Cardiac muscle cell (in vitro differentiated cells and primary cell): ENCODE data around the gene CASP14. TPM values are rescaled to one million over a fixed set of nuclear protein-coding genes. Genes with fewer than 3 reads are reported as not detected.
A peak's percentile ranks its signal among the peaks of the same experiment; 100 is the strongest.
"Not testable (repeated sequence)": the region's sequence is repeated elsewhere in the genome, so short reads cannot be mapped to it uniquely, and the experiment has no call there.

Experiments
- DNase-seq, 2 donors: peaks; one replicate each; pipeline versions ENCODE4 v3.0.0 to v3.0.0-alpha.2; 2010 to 2017; ENCODE audit warnings: low read depth in 1 of 2, low spot score in 1 of 2
- H3K27ac ChIP-seq: fragments of 200-600 bp; sonication (generic); 2 replicates; pipeline ENCODE4 v1.5.1; 2016
- H3K27me3 ChIP-seq: fragments of 200-600 bp; sonication (generic); 2 replicates; pipeline ENCODE4 v1.6.0; 2016; ENCODE audit warnings: control low read depth
- H3K36me3 ChIP-seq: fragments of 200-600 bp; sonication (generic); 2 replicates; pipeline ENCODE4 v1.5.1; 2016; ENCODE audit warnings: control low read depth
- H3K4me1 ChIP-seq: fragments of 200-600 bp; sonication (generic); 2 replicates; pipeline ENCODE4 v1.8.1; 2017; ENCODE audit warnings: low read depth, mild to moderate bottlenecking, mixed run types
- H3K4me3 ChIP-seq: fragments of 200-600 bp; sonication (generic); 2 replicates; pipeline ENCODE4 v1.5.1; 2016; ENCODE audit warnings: mild to moderate bottlenecking
- H3K9me3 ChIP-seq: fragments of 200-600 bp; sonication (generic); 2 replicates; pipeline ENCODE4 v1.5.1; 2017; ENCODE audit warnings: low read depth, mild to moderate bottlenecking, control low read depth
- polyA plus RNA-seq: library from polyadenylated mRNA; unstranded; fragments of >200 nt; fragmentation: Nextera tagmentation; extraction: Ambion mirVana; gene quantifications from 2 replicates; pipeline ENCODE4 v1.2.1, GENCODE V29; 2016
- total RNA-seq: library from RNA; depleted of rRNA; stranded (reverse); fragments of >200 nt; gene quantifications from 2 replicates; pipeline ENCODE4 v1.2.3, GENCODE V29; 2016
- TF ChIP-seq, protein P1 (sequence below): IDR thresholded peaks from 2 replicates; pipeline ENCODE4 v1.5.1; 2012; ENCODE audit warnings: low read depth, mild to moderate bottlenecking, low read length

Gene CASP14
- total and polyA plus RNA-seq, 2 experiments from 2014 or later = not detected

DNA sequence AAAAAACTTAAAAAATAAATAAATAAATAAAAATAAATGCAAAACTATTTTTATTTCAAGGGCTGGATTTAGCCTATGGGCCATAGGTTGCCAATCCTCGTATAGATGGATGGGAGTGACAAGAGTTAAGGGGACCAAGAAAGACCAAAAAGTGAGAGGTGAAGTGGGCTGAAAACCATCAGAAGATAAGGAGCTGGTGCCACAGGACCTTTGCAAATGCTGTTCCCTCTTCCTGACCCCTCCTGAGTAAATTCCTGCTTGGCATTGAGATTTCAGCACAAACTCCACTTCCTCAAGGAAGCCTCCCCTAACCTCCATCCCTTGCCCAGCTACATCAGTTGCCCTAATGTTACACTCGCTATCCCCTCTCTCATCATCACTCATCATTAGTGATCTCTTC is 43.7 kb downstream of the CASP14 start:
- no peaks in the 10 kb centered on the region for H3K4me1 ChIP-seq

DNA sequence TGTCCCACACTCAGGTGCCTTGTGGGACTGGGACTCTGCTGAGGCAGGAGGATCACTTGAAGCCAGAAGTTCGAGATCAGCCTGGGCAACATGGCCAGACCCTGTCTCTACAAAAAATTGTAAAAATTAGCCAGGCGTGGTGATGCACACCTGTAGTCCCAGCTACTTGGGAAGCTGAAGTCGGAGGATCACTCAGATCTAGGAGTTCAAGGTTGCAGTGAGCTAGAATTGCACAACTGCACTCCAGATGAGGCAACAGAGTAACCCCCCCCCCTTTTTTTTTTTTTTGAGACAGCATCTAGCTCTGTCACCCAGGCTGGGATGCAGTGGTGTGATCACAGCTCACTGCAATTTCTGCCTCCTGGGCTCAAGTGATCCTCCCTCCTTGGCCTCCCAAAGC is 46.9 kb downstream of the CASP14 start:
- Histone ChIP-seq H3K4me1 (no peaks in the 10 kb centered on the region), H3K27ac (no peak overlapping the region)
- TF ChIP-seq, protein P1, sequence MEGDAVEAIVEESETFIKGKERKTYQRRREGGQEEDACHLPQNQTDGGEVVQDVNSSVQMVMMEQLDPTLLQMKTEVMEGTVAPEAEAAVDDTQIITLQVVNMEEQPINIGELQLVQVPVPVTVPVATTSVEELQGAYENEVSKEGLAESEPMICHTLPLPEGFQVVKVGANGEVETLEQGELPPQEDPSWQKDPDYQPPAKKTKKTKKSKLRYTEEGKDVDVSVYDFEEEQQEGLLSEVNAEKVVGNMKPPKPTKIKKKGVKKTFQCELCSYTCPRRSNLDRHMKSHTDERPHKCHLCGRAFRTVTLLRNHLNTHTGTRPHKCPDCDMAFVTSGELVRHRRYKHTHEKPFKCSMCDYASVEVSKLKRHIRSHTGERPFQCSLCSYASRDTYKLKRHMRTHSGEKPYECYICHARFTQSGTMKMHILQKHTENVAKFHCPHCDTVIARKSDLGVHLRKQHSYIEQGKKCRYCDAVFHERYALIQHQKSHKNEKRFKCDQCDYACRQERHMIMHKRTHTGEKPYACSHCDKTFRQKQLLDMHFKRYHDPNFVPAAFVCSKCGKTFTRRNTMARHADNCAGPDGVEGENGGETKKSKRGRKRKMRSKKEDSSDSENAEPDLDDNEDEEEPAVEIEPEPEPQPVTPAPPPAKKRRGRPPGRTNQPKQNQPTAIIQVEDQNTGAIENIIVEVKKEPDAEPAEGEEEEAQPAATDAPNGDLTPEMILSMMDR = no peak

More for the DNA sequence above, 43.7 kb downstream of the CASP14 start:
- Histone ChIP-seq H3K27me3 (no peaks in the 10 kb centered on the region), H3K36me3 (no peaks in the 10 kb centered on the region), H3K9me3 (no peaks in the 10 kb centered on the region), H3K27ac (no peak overlapping the region), H3K4me3 (no peak overlapping the region)
- DNase-seq = no peak
- TF ChIP-seq, protein P1 = no peak

DNA sequence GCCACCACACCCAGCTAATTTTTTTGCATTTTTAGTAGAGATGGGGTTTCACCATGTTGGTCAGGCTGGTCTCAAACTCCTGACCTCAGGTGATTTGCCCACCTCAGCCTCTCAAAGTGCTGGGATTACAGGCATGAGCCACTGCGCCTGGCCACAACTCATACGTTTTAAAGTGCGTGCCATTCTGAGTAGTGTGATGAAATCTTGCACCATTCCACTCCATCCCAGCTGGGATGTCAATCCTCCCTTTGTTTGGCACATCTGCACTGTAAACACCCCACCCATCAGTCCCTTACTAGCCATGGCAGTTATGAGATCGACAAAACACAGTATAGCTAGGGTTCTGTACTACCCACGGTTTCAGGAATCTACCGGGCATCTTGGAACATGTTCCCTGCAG is 48.7 kb downstream of the CASP14 start:
- not testable (repeated sequence) for H3K9me3 ChIP-seq, H3K27me3 ChIP-seq, DNase-seq, H3K4me1 ChIP-seq, H3K36me3 ChIP-seq, H3K4me3 ChIP-seq, H3K27ac ChIP-seq

More for the DNA sequence above, 46.9 kb downstream of the CASP14 start:
- Histone ChIP-seq H3K9me3 (no peaks in the 10 kb centered on the region), H3K27me3 (no peaks in the 10 kb centered on the region), H3K4me3 (no peak overlapping the region), H3K36me3 (no peaks in the 10 kb centered on the region)
- no peak for DNase-seq

DNA sequence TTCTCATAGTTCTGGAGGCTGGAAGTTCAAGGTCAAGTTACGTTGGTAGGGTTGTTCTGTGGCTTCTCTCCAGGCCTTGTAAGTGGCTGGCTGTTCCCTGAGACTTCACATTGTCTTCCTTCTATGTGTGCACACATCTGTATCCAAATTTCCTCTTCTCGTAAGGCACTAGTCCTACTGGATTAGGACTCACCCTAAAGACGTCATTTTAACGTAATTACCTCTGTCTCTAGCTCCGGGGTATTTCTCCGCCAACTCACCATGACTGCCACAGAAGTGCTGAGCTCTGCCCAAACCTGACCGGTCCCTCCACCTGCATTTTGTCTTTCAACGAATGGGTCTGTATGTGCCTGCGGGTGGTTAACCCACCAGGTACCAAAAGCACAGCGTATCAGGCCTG is 49.2 kb downstream of the CASP14 start:
- DNase-seq = no peak
- TF ChIP-seq, protein P1 = no peak
- Histone ChIP-seq H3K4me3 (no peak overlapping the region), H3K27me3 (no peaks in the 10 kb centered on the region), H3K27ac (no peak overlapping the region), H3K9me3 (no peaks in the 10 kb centered on the region), H3K36me3 (no peaks in the 10 kb centered on the region), H3K4me1 (no peaks in the 10 kb centered on the region)

DNA sequence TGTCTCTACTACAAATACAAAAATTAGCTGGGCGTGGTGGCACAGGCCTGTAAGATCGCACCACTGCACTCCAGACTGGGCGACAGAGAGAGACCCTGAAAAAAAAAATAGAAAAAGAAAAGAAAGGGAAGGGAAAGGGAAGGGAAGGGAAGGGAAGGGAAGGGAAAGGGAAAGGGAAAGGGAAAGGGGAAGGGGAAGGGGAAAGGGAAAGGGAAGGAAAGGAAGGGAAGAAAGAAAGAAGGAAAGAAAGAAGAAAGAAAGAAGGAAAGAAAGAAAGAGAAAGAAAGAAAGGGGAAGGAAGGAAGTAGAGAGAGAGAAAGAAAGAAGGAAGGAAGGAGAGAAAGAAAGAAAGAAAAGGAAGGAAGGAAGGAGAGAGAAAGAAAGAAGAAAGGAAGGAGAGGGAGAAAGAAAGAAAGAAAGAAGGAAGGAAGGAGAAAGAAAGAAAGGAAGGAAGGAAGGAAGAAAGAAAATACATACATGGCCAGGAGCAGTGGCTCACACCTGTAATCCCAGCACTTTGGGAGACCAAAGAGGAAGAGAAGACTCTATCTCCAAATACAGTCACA is 49.8 kb downstream of the CASP14 start:
- no peaks in the 10 kb centered on the region for H3K27me3 ChIP-seq
- no peaks in the 10 kb centered on the region for H3K4me1 ChIP-seq
- TF ChIP-seq, protein P1 = no peak
- H3K36me3 ChIP-seq = no peaks in the 10 kb centered on the region
- DNase-seq = no peak
- no peak overlapping the region for H3K4me3 ChIP-seq
- H3K9me3 ChIP-seq = no peaks in the 10 kb centered on the region
- H3K27ac ChIP-seq = no peak overlapping the region

DNA sequence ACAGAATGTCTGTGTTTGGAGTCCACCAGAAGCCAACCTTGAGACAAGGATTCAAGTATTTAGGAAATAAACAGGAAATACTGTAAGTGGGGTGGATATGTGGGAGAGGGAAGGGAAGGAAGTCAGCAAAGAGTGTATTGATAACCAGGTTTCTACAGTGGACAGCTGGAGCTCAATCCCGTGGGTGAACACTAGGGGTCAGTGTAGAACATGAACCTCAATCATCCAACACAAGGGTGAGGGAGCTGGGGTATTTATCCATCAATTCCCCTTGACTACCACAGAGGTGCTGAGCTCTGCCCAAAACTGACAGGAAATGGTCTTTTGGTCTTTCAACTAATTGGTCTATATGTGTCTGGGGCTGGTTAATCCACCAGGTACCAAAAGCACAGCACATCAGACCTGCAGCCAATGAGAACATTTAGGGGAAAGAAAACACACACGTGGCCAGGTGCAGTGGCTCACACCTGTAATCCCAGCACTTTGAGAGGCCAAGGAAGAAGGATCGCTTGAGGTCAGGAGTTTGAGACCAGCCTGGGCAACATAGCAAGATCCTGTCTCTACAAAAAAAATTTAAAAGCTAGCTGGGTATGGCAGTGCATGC is 52.3 kb downstream of the CASP14 start:
- Histone ChIP-seq H3K9me3 (no peaks in the 10 kb centered on the region), H3K4me3 (no peak overlapping the region), H3K27ac (no peak overlapping the region), H3K27me3 (no peaks in the 10 kb centered on the region), H3K36me3 (no peaks in the 10 kb centered on the region), H3K4me1 (no peaks in the 10 kb centered on the region)
- peak; percentile 48 to 65 for DNase-seq
- TF ChIP-seq, protein P1 = peak; percentile 78
